PFSK-1 (cell line): ENCODE data around the gene PSMD8.

ENCODE experiments used
- FOXP2 ChIP-seq: optimal IDR thresholded peaks from 2 replicates; pipeline ENCODE3; 2011; ENCODE audit warnings: borderline replicate concordance, control low read depth, inconsistent platforms; ENCODE audit not compliant: insufficient read depth; ENCODE audit errors: extremely low read length, extremely low read depth
- POLR2AphosphoS5 ChIP-seq: IDR thresholded peaks from 2 replicates; pipeline ENCODE4 v1.6.1; 2012; ENCODE audit warnings: low read depth, mild to moderate bottlenecking, control low read depth, low read length, moderate library complexity
- REST ChIP-seq, 2 experiments: IDR thresholded peaks; 2 replicates each; pipeline versions ENCODE4 v1.6.1 to v1.8.0; 2011 to 2012; ENCODE audit warnings: low read depth in 2 of 2, low read length in 2 of 2, control low read depth in 1 of 2, inconsistent platforms in 1 of 2, mild to moderate bottlenecking in 1 of 2, moderate library complexity in 1 of 2; ENCODE audit not compliant: insufficient read depth in 1 of 2
- SIN3A ChIP-seq: IDR thresholded peaks from 2 replicates; pipeline ENCODE4 v1.6.1; 2012; ENCODE audit warnings: mild to moderate bottlenecking, low read length, moderate library complexity, borderline replicate concordance; ENCODE audit not compliant: insufficient read depth
- TAF1 ChIP-seq: IDR thresholded peaks from 2 replicates; pipeline ENCODE4 v1.6.1; 2012; ENCODE audit warnings: low read length, control low read depth, borderline replicate concordance; ENCODE audit not compliant: insufficient read depth

The PSMD8 gene

GRCh38 chr19:38336638-38337359 lies 37.6 kb upstream of the PSMD8 start:
- TF ChIP-seq REST (IDR thresholded peaks at IDR 0.05; ENCODE audit: insufficient read depth in 1 of 2, low read depth in 2 of 2, low read length in 2 of 2) (no peak), POLR2AphosphoS5 (0 out of 2 replicates have a peak, but pooled peaks have one; percentile 32)

- TF ChIP-seq POLR2AphosphoS5 (no peak), TAF1 (no peak), FOXP2 (no peak), REST (IDR thresholded peaks at IDR 0.05; ENCODE audit: insufficient read depth in 1 of 2, low read depth in 2 of 2, low read length in 2 of 2) (no peak), SIN3A (no peak)
Observed at GRCh38 chr19:38337360-38337653, 37.1 kb upstream of the PSMD8 start.

- no peak for TF ChIP-seq FOXP2
- no peak for TF ChIP-seq REST (IDR thresholded peaks at IDR 0.05; ENCODE audit: insufficient read depth in 1 of 2, low read depth in 2 of 2, low read length in 2 of 2)
- no peak for TF ChIP-seq POLR2AphosphoS5
- no peak for TF ChIP-seq TAF1
- no peak for TF ChIP-seq SIN3A
Observed at GRCh38 chr19:38340927-38341326, 33.4 kb upstream of the PSMD8 start.

GRCh38 chr19:38346837-38347236 lies 27.5 kb upstream of the PSMD8 start:
- TF ChIP-seq SIN3A (no peak), FOXP2 (no peak), POLR2AphosphoS5 (no peak), TAF1 (no peak), REST (IDR thresholded peaks at IDR 0.05; ENCODE audit: insufficient read depth in 1 of 2, low read depth in 2 of 2, low read length in 2 of 2) (no peak)

- TF ChIP-seq REST (IDR thresholded peaks at IDR 0.05; ENCODE audit: insufficient read depth in 1 of 2, low read depth in 2 of 2, low read length in 2 of 2) (no peak), POLR2AphosphoS5 (no peak), TAF1 (no peak), SIN3A (no peak), FOXP2 (no peak)
Observed at GRCh38 chr19:38350883-38351282, 23.5 kb upstream of the PSMD8 start.
